ENCODE data around the gene EDDM3A.

The EDDM3A gene

GRCh38 chr14:20789230-20789813, 43.6 kb downstream of the EDDM3A start:
- CTCF ChIA-PET: no interaction called here
- POLR2A ChIA-PET: no interaction called here
- no peak for DNase-seq (ENCODE audit: low read depth, low spot score)
- TF ChIP-seq, protein P1, sequence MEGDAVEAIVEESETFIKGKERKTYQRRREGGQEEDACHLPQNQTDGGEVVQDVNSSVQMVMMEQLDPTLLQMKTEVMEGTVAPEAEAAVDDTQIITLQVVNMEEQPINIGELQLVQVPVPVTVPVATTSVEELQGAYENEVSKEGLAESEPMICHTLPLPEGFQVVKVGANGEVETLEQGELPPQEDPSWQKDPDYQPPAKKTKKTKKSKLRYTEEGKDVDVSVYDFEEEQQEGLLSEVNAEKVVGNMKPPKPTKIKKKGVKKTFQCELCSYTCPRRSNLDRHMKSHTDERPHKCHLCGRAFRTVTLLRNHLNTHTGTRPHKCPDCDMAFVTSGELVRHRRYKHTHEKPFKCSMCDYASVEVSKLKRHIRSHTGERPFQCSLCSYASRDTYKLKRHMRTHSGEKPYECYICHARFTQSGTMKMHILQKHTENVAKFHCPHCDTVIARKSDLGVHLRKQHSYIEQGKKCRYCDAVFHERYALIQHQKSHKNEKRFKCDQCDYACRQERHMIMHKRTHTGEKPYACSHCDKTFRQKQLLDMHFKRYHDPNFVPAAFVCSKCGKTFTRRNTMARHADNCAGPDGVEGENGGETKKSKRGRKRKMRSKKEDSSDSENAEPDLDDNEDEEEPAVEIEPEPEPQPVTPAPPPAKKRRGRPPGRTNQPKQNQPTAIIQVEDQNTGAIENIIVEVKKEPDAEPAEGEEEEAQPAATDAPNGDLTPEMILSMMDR (IDR thresholded peaks at IDR 0.05; ENCODE audit: insufficient read depth, low read length, missing control alignments): no peak
- H3K4me3 ChIP-seq (ENCODE audit: low read depth, low read length): no peak overlapping the region

- no peak for DNase-seq (ENCODE audit: low read depth, low spot score)
- TF ChIP-seq, protein P1 (IDR thresholded peaks at IDR 0.05; ENCODE audit: insufficient read depth, low read length, missing control alignments): no peak
- POLR2A ChIA-PET: no interaction called here
- no peak overlapping the region for H3K4me3 ChIP-seq (ENCODE audit: low read depth, low read length)
- CTCF ChIA-PET: no interaction called here
These were observed 44.9 kb downstream of the EDDM3A start for GRCh38 chr14:20790464-20791116.

- TF ChIP-seq, protein P1 (IDR thresholded peaks at IDR 0.05; ENCODE audit: insufficient read depth, low read length, missing control alignments): no peak
- no peak overlapping the region for H3K4me3 ChIP-seq (ENCODE audit: low read depth, low read length)
- DNase-seq (ENCODE audit: low read depth, low spot score): no peak
- ChIA-PET CTCF (no interaction called here), POLR2A (no interaction called here)
These were observed 45.5 kb downstream of the EDDM3A start for GRCh38 chr14:20791187-20791586.

DNA sequence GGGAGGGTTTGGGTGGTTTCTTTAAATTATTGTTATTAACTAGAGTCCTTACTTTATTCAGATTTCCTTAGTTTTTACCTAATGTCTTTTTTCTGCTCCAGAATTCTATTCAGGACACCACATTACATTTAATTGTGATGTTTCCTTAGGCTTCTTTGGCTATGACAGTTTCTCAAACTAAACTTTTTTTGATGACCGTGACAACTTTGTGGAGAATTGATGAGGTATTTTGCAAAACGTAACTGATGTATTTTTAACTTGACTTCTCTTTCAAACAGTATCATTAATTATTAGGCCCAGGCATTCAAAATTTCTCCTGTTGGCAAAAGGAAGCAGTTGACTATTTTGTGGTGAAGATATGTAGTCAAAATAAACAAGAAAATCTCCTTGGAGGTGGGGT, 45.9 kb downstream of the EDDM3A start:
- ChIA-PET CTCF (no interaction called here), POLR2A (no interaction called here)
- H3K4me3 ChIP-seq (ENCODE audit: low read depth, low read length): no peak overlapping the region
- TF ChIP-seq, protein P1 (IDR thresholded peaks at IDR 0.05; ENCODE audit: insufficient read depth, low read length, missing control alignments): no peak
- no peak for DNase-seq (ENCODE audit: low read depth, low spot score)

GRCh38 chr14:20792556-20792955, 46.9 kb downstream of the EDDM3A start:
- DNase-seq (ENCODE audit: low read depth, low spot score): no peak
- no peak overlapping the region for H3K4me3 ChIP-seq (ENCODE audit: low read depth, low read length)
- TF ChIP-seq, protein P1 (IDR thresholded peaks at IDR 0.05; ENCODE audit: insufficient read depth, low read length, missing control alignments): no peak
- POLR2A ChIA-PET: no interaction called here
- CTCF ChIA-PET: no interaction called here

DNA sequence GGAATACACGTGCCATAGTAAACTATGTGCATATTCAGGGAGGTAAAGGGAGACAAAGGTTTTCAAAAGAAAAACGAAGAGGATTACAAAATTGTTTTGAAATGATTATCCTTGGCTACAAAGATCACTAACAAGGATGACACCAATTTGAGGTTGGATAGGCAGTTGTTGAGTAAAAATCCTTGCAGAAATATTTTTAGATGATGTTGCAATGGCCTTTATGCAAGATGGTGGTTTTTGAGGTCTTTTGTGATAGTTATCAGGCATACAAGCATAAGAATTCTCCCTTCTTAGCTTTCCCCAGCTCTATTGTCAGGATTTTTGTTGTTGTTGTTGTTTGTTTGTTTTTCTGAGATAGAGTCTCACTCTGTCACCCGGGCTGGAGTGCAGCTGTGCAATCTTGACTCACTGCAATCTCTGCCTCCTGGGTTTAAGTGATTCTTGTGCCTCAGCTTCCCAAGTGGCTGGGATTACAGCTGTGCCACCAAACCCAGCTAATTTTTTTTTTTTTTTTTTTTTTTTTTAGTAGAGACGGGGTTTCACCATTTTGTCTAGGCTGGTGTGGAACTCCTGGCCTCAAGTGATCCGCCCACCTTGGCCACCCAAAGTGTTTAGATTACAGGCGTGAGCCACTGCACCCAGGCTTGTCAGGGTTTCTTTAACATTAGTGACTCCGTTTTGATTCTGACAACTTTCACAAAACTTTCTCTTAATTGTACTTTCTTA, 49.1 kb downstream of the EDDM3A start:
- no peak overlapping the region for H3K4me3 ChIP-seq (ENCODE audit: low read depth, low read length)
- ChIA-PET POLR2A (no interaction called here), CTCF (no interaction called here)
- DNase-seq (ENCODE audit: low read depth, low spot score): no peak
- TF ChIP-seq, protein P1 (IDR thresholded peaks at IDR 0.05; ENCODE audit: insufficient read depth, low read length, missing control alignments): no peak

All from AG04449 (cell line).